ENCODE measurements around the gene NFIC. TPM values are rescaled to one million over a fixed set of nuclear protein-coding genes. Genes with fewer than 3 reads are reported as not detected.

Gene NFIC
- total RNA-seq, 4 donors from 2014 or later = 125 to 285 (median 155) TPM

DNA sequence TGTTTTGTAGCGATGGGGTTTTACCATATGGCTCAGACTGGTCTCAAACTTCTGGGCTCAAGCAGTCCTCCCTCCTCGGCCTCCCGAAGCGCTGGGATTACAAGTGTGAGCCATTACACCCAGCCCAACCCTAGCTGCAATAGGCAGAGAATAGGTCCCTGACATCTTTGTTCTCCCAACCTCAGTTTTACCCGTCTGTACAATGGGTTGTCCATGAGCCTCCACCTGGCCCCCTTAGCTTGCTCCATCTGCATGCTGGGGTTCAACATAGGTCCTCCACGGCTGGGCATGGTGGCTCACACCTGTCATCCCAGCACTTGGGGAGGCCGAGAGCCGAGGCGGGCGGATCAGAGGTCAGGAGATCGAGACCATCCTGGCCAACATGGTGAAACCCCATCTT is 14.4 kb downstream of the NFIC start:
- ATAC-seq = no peak
- Histone ChIP-seq H3K36me3 (peaks cover 0 to 26% of the 10 kb centered on the region in 2 donors), H3K4me1 (peaks cover 2 to 100% (median 65%) of the 10 kb centered on the region in 3 donors), H3K27me3 (no peaks in the 10 kb centered on the region), H3K9me3 (no peaks in the 10 kb centered on the region), H3K4me3 (no peak overlapping the region), H3K27ac (peak overlapping the region in 3 of 4 donors; percentile 100)
- 89 to 94% methylated on average over 4 to 5 of the region's 11 CpGs for WGBS, 2 donors (ENCODE audit: low coverage in 1 of 2)
- no peak for TF ChIP-seq POLR2AphosphoS5 (IDR thresholded peaks at IDR 0.05)

- Histone ChIP-seq H3K4me1 (peaks cover 2 to 100% (median 65%) of the 10 kb centered on the region in 3 donors), H3K27ac (peak overlapping the region; percentile 79 to 100 (median 100)), H3K9me3 (no peaks in the 10 kb centered on the region), H3K4me3 (no peak overlapping the region), H3K36me3 (peaks cover 0 to 26% of the 10 kb centered on the region in 2 donors), H3K27me3 (no peaks in the 10 kb centered on the region)
- no peak for ATAC-seq
- 85 to 89% methylated on average over 1 to 8 of the region's 59 CpGs for WGBS, 2 donors (ENCODE audit: low coverage in 1 of 2)
- TF ChIP-seq EP300 (IDR thresholded peaks at IDR 0.05) = no peak
- TF ChIP-seq POLR2AphosphoS5 (IDR thresholded peaks at IDR 0.05) = no peak
- no peak for TF ChIP-seq POLR2A (IDR thresholded peaks at IDR 0.05)
- TF ChIP-seq, protein P1, sequence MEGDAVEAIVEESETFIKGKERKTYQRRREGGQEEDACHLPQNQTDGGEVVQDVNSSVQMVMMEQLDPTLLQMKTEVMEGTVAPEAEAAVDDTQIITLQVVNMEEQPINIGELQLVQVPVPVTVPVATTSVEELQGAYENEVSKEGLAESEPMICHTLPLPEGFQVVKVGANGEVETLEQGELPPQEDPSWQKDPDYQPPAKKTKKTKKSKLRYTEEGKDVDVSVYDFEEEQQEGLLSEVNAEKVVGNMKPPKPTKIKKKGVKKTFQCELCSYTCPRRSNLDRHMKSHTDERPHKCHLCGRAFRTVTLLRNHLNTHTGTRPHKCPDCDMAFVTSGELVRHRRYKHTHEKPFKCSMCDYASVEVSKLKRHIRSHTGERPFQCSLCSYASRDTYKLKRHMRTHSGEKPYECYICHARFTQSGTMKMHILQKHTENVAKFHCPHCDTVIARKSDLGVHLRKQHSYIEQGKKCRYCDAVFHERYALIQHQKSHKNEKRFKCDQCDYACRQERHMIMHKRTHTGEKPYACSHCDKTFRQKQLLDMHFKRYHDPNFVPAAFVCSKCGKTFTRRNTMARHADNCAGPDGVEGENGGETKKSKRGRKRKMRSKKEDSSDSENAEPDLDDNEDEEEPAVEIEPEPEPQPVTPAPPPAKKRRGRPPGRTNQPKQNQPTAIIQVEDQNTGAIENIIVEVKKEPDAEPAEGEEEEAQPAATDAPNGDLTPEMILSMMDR (IDR thresholded peaks at IDR 0.05) = no peak
Measured at GRCh38 chr19:3381701-3382372, 15.5 kb downstream of the NFIC start.

- Histone ChIP-seq H3K4me3 (peak overlapping the region in 1 of 2 donors; percentile 20), H3K27ac (peak overlapping the region; percentile 79 to 100 (median 100)), H3K36me3 (peaks cover 0 to 26% of the 10 kb centered on the region in 2 donors), H3K27me3 (no peaks in the 10 kb centered on the region), H3K9me3 (no peaks in the 10 kb centered on the region), H3K4me1 (peaks cover 7 to 100% (median 71%) of the 10 kb centered on the region in 3 donors)
- TF ChIP-seq EP300 (IDR thresholded peaks at IDR 0.05) = no peak
- TF ChIP-seq, protein P1 (IDR thresholded peaks at IDR 0.05) = no peak
- no peak for TF ChIP-seq POLR2A (IDR thresholded peaks at IDR 0.05)
- no peak for TF ChIP-seq POLR2AphosphoS5 (IDR thresholded peaks at IDR 0.05)
- WGBS, 2 donors (ENCODE audit: low coverage in 1 of 2) = 75 to 76% methylated on average over 12 to 14 of the region's 14 CpGs
- no peak for ATAC-seq
Measured at GRCh38 chr19:3382460-3383100, 16.2 kb downstream of the NFIC start.

DNA sequence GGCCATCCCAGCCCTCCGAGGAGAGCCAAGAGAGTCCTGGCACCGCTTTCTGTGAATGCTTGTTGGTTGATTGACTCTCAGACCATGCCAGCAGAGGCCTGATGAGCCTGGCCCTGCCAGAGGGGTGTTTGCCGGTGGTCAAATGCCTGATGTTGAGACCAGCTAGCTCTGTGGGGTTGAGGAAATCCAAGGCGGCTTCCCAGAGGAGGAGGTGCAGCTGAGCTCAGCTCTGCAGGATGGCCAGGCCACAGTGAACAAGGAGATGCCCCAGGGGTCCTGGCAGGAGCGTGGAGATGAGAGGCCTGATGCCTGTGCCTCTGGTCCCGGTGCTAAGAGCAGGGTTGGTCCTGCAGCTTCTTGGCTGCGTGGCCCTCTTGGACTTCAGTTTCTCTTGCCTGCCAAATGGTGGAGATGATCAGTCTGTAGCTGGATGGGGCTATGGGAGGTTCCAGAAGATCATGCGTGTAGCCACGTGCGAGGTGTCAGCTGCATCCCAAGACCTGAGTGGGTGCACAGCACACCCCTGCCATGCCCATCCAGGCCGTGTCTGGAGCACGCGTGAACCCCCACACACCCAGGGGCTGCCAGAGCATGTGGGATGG is 16.8 kb downstream of the NFIC start:
- peak; percentile 55 for TF ChIP-seq POLR2AphosphoS5 (IDR thresholded peaks at IDR 0.05)
- TF ChIP-seq, protein P1 (IDR thresholded peaks at IDR 0.05) = no peak
- H3K4me1 ChIP-seq = peaks cover 7 to 100% (median 77%) of the 10 kb centered on the region in 3 donors
- 56% methylated on average over 3 of the region's 13 CpGs; no CpG with 5 or more reads in 1 of the 2 donors for WGBS, 2 donors (ENCODE audit: low coverage in 1 of 2)
- H3K36me3 ChIP-seq = peaks cover 0 to 26% of the 10 kb centered on the region in 2 donors
- no peaks in the 10 kb centered on the region for H3K9me3 ChIP-seq
- peak overlapping the region; percentile 79 to 100 (median 100) for H3K27ac ChIP-seq
- peak; percentile 33 for ATAC-seq
- H3K4me3 ChIP-seq = peak overlapping the region in 1 of 2 donors; percentile 20
- no peaks in the 10 kb centered on the region for H3K27me3 ChIP-seq

- WGBS, 2 donors (ENCODE audit: low coverage in 1 of 2) = 17 to 79% methylated on average over 2 to 8 of the region's 25 CpGs
- peak; percentile 76 for TF ChIP-seq POLR2AphosphoS5 (IDR thresholded peaks at IDR 0.05)
- no peak for TF ChIP-seq EP300 (IDR thresholded peaks at IDR 0.05)
- Histone ChIP-seq H3K27ac (peak overlapping the region; percentile 72 to 100 (median 98)), H3K36me3 (peaks cover 0 to 37% of the 10 kb centered on the region in 2 donors), H3K4me3 (peak overlapping the region in 1 of 2 donors; percentile 23), H3K4me1 (peaks cover 7 to 100% (median 82%) of the 10 kb centered on the region in 3 donors), H3K9me3 (no peaks in the 10 kb centered on the region), H3K27me3 (no peaks in the 10 kb centered on the region)
- ATAC-seq = no peak
Measured at GRCh38 chr19:3386447-3387234, 20.3 kb downstream of the NFIC start.

Measured in gastroesophageal sphincter (tissue), 4 donors.